Measurements from ENCODE around the gene NHS.

DNA sequence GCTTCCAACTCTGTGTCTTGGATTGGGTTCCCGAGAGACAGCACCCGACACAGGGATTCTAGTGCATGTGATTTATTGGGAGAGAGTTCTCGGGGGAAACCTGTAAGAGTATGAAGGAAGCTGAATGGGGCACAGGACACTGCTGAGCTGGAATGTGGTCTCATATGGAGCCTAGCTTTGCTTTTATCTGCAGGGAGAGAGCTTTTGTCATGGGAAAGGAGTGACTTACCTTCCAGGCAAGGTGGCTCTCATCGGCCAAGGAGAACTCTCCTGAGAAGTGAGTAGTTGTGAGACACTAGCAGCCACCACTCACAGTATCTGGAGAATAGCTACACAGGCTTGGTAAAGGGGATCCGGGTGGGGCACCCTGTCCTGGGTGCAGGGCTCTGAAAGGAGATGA lies 124.5 kb downstream of the NHS start:
- TF ChIP-seq, protein P1, sequence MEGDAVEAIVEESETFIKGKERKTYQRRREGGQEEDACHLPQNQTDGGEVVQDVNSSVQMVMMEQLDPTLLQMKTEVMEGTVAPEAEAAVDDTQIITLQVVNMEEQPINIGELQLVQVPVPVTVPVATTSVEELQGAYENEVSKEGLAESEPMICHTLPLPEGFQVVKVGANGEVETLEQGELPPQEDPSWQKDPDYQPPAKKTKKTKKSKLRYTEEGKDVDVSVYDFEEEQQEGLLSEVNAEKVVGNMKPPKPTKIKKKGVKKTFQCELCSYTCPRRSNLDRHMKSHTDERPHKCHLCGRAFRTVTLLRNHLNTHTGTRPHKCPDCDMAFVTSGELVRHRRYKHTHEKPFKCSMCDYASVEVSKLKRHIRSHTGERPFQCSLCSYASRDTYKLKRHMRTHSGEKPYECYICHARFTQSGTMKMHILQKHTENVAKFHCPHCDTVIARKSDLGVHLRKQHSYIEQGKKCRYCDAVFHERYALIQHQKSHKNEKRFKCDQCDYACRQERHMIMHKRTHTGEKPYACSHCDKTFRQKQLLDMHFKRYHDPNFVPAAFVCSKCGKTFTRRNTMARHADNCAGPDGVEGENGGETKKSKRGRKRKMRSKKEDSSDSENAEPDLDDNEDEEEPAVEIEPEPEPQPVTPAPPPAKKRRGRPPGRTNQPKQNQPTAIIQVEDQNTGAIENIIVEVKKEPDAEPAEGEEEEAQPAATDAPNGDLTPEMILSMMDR (IDR thresholded peaks at IDR 0.05; ENCODE audit: insufficient read depth, low read length), result no peak
- no peak for TF ChIP-seq GABPA (IDR thresholded peaks at IDR 0.05; ENCODE audit: low read depth)
